Natural killer cell (primary cell): Measurements from ENCODE around the gene RXFP2. TPM values are rescaled to one million over a fixed set of nuclear protein-coding genes. Genes with fewer than 3 reads are reported as not detected.

ENCODE experiments used
- ATAC-seq, 3 donors: fragments of 150-1000 bp in 2 of 3; fragments of 200-7000 bp in 1 of 3; cut with Tn5 transposase; 1 replicate in 1 of 3; 2 replicates in 2 of 3; pipeline ENCODE4 v1.10.0; 2021; ENCODE audit warnings: mild to moderate bottlenecking in 2 of 3, moderate library complexity in 2 of 3
- DNase-seq, 2 donors: peaks; one replicate each; pipeline versions ENCODE4 v3.0.0 to v3.0.0-alpha.2; 2013 to 2021; ENCODE audit warnings: mixed read lengths in 1 of 2
- H3K27ac ChIP-seq: one replicate; pipeline ENCODE4 v1.5.1; 2013; ENCODE audit warnings: mild to moderate bottlenecking, low read length
- H3K27me3 ChIP-seq: one replicate; pipeline ENCODE4 v1.6.1; 2013; ENCODE audit warnings: low read length; ENCODE audit not compliant: control insufficient read depth, insufficient read depth
- H3K36me3 ChIP-seq: one replicate; pipeline ENCODE4 v1.6.1; 2013; ENCODE audit warnings: low read length; ENCODE audit not compliant: control insufficient read depth, insufficient read depth
- H3K4me1 ChIP-seq: one replicate; pipeline ENCODE4 v1.6.1; 2013; ENCODE audit warnings: low read length; ENCODE audit not compliant: control insufficient read depth, insufficient read depth
- H3K4me3 ChIP-seq: one replicate; pipeline ENCODE4 v1.5.1; 2013; ENCODE audit warnings: low read length
- H3K9me3 ChIP-seq: one replicate; pipeline ENCODE4 v1.6.1; 2013; ENCODE audit warnings: low read length; ENCODE audit not compliant: control insufficient read depth, insufficient read depth
- H3K27ac Mint-ChIP-seq, 2 donors: one replicate each; pipeline ENCODE4 v1.8.0; 2022; ENCODE audit warnings: mild to moderate bottlenecking in 2 of 2, mixed read lengths in 2 of 2, moderate library complexity in 1 of 2
- H3K27me3 Mint-ChIP-seq, 2 donors: one replicate each; pipeline ENCODE4 v1.8.0; 2022; ENCODE audit warnings: low read depth in 2 of 2, mixed read lengths in 2 of 2
- H3K36me3 Mint-ChIP-seq: one replicate; pipeline ENCODE4 v1.8.0; 2022; ENCODE audit warnings: mixed read lengths
- H3K4me1 Mint-ChIP-seq, 2 donors: one replicate each; pipeline ENCODE4 v1.8.0; 2022; ENCODE audit warnings: mixed read lengths in 2 of 2
- H3K4me3 Mint-ChIP-seq: one replicate; pipeline ENCODE4 v1.8.0; 2022; ENCODE audit warnings: mild to moderate bottlenecking, moderate library complexity, mixed read lengths
- H3K9me3 Mint-ChIP-seq, 2 donors: one replicate each; pipeline ENCODE4 v1.8.0; 2022; ENCODE audit warnings: mixed read lengths in 2 of 2
- WGBS: methylation state at CpG from one replicate; pipeline ENCODE4 v1.1.7; 2013; ENCODE audit warnings: missing lambda C conversion rate; ENCODE audit not compliant: insufficient coverage; 5-methylcytosine and 5-hydroxymethylcytosine counted together
- intact Hi-C: fragments of 100-400 bp; cut with micrococcal nuclease; formaldehyde crosslinking; loops from one replicate; pipeline ENCODE4 v1.14.2; 2022
- total RNA-seq, 4 donors: library from RNA; stranded (reverse); fragments of 120-200 nt in 1 of 4; gene quantifications; one replicate each; pipeline versions ENCODE4 v1.2.3 to v1.2.4, GENCODE V29; 2013 to 2022
- TF ChIP-seq, protein P1 (sequence below): fragments of 200-600 bp; IDR thresholded peaks from one replicate; pipeline ENCODE4 v1.8.0; 2022; ENCODE audit warnings: antibody characterized with exemption

Gene RXFP2
- total RNA-seq, 3 donors from 2014 or later (not counting 1 experiment from before 2014, with no cell fraction given), result not detected

DNA sequence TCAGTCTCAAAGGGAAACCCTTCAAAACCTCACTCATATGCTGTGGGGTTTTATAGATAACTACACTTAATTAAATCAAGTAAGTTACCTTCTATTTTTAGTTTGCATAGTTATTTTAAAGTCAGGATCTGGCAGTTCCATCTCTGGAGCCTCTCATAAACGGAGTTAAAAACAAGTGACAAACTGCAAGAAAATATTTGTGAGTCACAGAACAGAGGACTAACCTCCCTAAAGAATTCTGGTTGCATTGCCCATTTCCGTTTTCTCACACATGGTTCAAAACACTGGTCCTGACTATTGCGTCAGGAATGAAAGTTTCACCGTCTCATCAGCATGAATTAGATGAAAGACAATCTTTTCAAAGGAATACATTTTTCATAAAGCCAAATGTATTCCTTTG, 10.6 kb downstream of the RXFP2 start:
- Histone ChIP-seq H3K4me3 (no peak overlapping the region), H3K27me3 (peaks cover 3% of the 10 kb centered on the region), H3K4me1 (no peaks in the 10 kb centered on the region), H3K36me3 (no peaks in the 10 kb centered on the region), H3K27ac (no peak overlapping the region), H3K9me3 (no peaks in the 10 kb centered on the region)
- no peak for DNase-seq
- Mint-ChIP-seq H3K27me3 (peaks cover 18 to 22% of the 10 kb centered on the region in 2 donors), H3K4me1 (peaks cover 0 to 2% of the 10 kb centered on the region in 2 donors), H3K4me3 (no peak overlapping the region), H3K27ac (no peak overlapping the region), H3K36me3 (no peaks in the 10 kb centered on the region), H3K9me3 (no peaks in the 10 kb centered on the region)
- intact Hi-C loops, result no loop called here
- no peak for ATAC-seq
- 93% methylated on average over 4 of the region's 4 CpGs for WGBS
- TF ChIP-seq, protein P1, sequence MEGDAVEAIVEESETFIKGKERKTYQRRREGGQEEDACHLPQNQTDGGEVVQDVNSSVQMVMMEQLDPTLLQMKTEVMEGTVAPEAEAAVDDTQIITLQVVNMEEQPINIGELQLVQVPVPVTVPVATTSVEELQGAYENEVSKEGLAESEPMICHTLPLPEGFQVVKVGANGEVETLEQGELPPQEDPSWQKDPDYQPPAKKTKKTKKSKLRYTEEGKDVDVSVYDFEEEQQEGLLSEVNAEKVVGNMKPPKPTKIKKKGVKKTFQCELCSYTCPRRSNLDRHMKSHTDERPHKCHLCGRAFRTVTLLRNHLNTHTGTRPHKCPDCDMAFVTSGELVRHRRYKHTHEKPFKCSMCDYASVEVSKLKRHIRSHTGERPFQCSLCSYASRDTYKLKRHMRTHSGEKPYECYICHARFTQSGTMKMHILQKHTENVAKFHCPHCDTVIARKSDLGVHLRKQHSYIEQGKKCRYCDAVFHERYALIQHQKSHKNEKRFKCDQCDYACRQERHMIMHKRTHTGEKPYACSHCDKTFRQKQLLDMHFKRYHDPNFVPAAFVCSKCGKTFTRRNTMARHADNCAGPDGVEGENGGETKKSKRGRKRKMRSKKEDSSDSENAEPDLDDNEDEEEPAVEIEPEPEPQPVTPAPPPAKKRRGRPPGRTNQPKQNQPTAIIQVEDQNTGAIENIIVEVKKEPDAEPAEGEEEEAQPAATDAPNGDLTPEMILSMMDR, result no peak

GRCh38 chr13:31755211-31755610, 15.9 kb downstream of the RXFP2 start:
- peaks cover 12 to 25% of the 10 kb centered on the region in 2 donors for H3K27me3 Mint-ChIP-seq
- WGBS, result 92% methylated on average over 5 of the region's 6 CpGs
- TF ChIP-seq, protein P1, result no peak
- peaks cover 0 to 6% of the 10 kb centered on the region in 2 donors for H3K4me1 Mint-ChIP-seq
- ATAC-seq, result no peak
- H3K9me3 ChIP-seq, result no peaks in the 10 kb centered on the region
- H3K4me3 ChIP-seq, result no peak overlapping the region
- intact Hi-C loops, result no loop called here
- H3K4me1 ChIP-seq, result no peaks in the 10 kb centered on the region
- H3K9me3 Mint-ChIP-seq, result no peaks in the 10 kb centered on the region
- H3K4me3 Mint-ChIP-seq, result no peak overlapping the region
- no peak for DNase-seq
- H3K36me3 ChIP-seq, result no peaks in the 10 kb centered on the region
- no peaks in the 10 kb centered on the region for H3K36me3 Mint-ChIP-seq
- H3K27ac Mint-ChIP-seq, result no peak overlapping the region
- H3K27ac ChIP-seq, result no peak overlapping the region
- H3K27me3 ChIP-seq, result no peaks in the 10 kb centered on the region

DNA sequence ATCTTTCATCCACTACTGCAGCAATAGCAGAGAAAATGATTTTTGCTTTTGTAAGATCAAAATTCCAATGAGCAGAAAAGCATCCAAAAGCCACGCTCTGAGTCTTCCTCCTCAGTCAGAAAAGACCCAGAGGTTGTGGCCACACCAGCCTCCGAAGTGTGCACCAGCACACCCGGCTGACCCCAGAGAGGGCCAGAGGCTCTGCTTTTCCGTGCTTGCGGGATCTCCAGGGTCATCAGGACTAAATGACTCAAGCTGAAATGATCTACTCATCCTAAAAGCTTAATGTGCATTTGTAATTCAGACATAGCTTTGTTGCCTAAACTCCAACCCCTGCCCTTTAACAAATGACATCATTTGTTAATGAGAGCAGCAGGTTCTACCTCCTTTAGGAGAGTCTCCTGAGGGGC, 16.5 kb downstream of the RXFP2 start:
- peaks cover 0 to 6% of the 10 kb centered on the region in 2 donors for H3K4me1 Mint-ChIP-seq
- TF ChIP-seq, protein P1, result no peak

GRCh38 chr13:31756346-31756745, 17.0 kb downstream of the RXFP2 start:
- Histone ChIP-seq H3K27me3 (no peaks in the 10 kb centered on the region), H3K36me3 (no peaks in the 10 kb centered on the region), H3K4me1 (no peaks in the 10 kb centered on the region), H3K27ac (no peak overlapping the region), H3K9me3 (no peaks in the 10 kb centered on the region), H3K4me3 (no peak overlapping the region)
- no peaks in the 10 kb centered on the region for H3K36me3 Mint-ChIP-seq
- no peak overlapping the region for H3K4me3 Mint-ChIP-seq
- no peak for DNase-seq
- TF ChIP-seq, protein P1, result no peak
- H3K9me3 Mint-ChIP-seq, result no peaks in the 10 kb centered on the region
- intact Hi-C loops, result no loop called here
- 90% methylated on average over 4 of the region's 4 CpGs for WGBS
- H3K27me3 Mint-ChIP-seq, result peaks cover 6 to 16% of the 10 kb centered on the region in 2 donors
- no peak for ATAC-seq
- peaks cover 0 to 6% of the 10 kb centered on the region in 2 donors for H3K4me1 Mint-ChIP-seq
- H3K27ac Mint-ChIP-seq, result no peak overlapping the region

More for the DNA sequence above, 16.5 kb downstream of the RXFP2 start:
- WGBS, result 98% methylated on average over 5 of the region's 5 CpGs
- no peak for ATAC-seq
- no peak overlapping the region for H3K27ac Mint-ChIP-seq
- no peak for DNase-seq
- no peaks in the 10 kb centered on the region for H3K9me3 Mint-ChIP-seq
- H3K27ac ChIP-seq, result no peak overlapping the region
- H3K4me3 Mint-ChIP-seq, result no peak overlapping the region
- H3K4me1 ChIP-seq, result no peaks in the 10 kb centered on the region
- peaks cover 6 to 19% of the 10 kb centered on the region in 2 donors for H3K27me3 Mint-ChIP-seq
- no peak overlapping the region for H3K4me3 ChIP-seq
- no peaks in the 10 kb centered on the region for H3K9me3 ChIP-seq
- no peaks in the 10 kb centered on the region for H3K27me3 ChIP-seq
- intact Hi-C loops, result no loop called here
- no peaks in the 10 kb centered on the region for H3K36me3 ChIP-seq
- H3K36me3 Mint-ChIP-seq, result no peaks in the 10 kb centered on the region
